HG02840 (cell line): ENCODE results near the gene TIFAB.

Source experiments
- ATAC-seq: cut with Tn5 transposase; IDR thresholded peaks from one replicate; pipeline ENCODE4 v1.9.1; 2021; ENCODE audit warnings: mild to moderate bottlenecking, moderate library complexity, moderate number of reproducible peaks; ENCODE audit not compliant: unreplicated experiment, low FRiP score

Gene TIFAB

GRCh38 chr5:135444881-135445280 is 7.3 kb downstream of the TIFAB start:
- ATAC-seq, result no peak

- no peak for ATAC-seq
These were observed 7.8 kb downstream of the TIFAB start for GRCh38 chr5:135444360-135444759.

GRCh38 chr5:135443161-135443960 is 8.8 kb downstream of the TIFAB start:
- no peak for ATAC-seq

GRCh38 chr5:135442431-135443160 is 9.6 kb downstream of the TIFAB start:
- no peak for ATAC-seq

- ATAC-seq, result no peak
These were observed 10.2 kb downstream of the TIFAB start for GRCh38 chr5:135441919-135442318.

- no peak for ATAC-seq
These were observed 10.8 kb downstream of the TIFAB start for GRCh38 chr5:135441350-135441831.

GRCh38 chr5:135440916-135441315 is 11.2 kb downstream of the TIFAB start:
- no peak for ATAC-seq

- no peak for ATAC-seq
These were observed 12.6 kb downstream of the TIFAB start for GRCh38 chr5:135439231-135440205.

GRCh38 chr5:135438636-135439221 is 13.4 kb downstream of the TIFAB start:
- ATAC-seq, result no peak

GRCh38 chr5:135437796-135438560 is 14.2 kb downstream of the TIFAB start:
- no peak for ATAC-seq

GRCh38 chr5:135437422-135437795 is 14.7 kb downstream of the TIFAB start:
- ATAC-seq, result no peak

GRCh38 chr5:135436951-135437418 is 15.2 kb downstream of the TIFAB start:
- ATAC-seq, result no peak

GRCh38 chr5:135435467-135436330 is 16.5 kb downstream of the TIFAB start:
- ATAC-seq, result no peak

- ATAC-seq, result no peak
These were observed 17.3 kb downstream of the TIFAB start for GRCh38 chr5:135434591-135435466.

- ATAC-seq, result no peak
These were observed 18.3 kb downstream of the TIFAB start for GRCh38 chr5:135433681-135434426.

- ATAC-seq, result no peak
These were observed 20.0 kb downstream of the TIFAB start for GRCh38 chr5:135432113-135432512.

GRCh38 chr5:135430135-135430437 is 22.1 kb downstream of the TIFAB start:
- ATAC-seq, result no peak
